Activated naive CD4-positive, alpha-beta T cell treated with Interleukin-2 at 50 U/mL for 16 hours (primary cell): ENCODE data around the gene CBX4.

Experiments
- DNase-seq: peaks from one replicate; pipeline ENCODE4 v3.0.0-alpha.2; 2020

CBX4 gene

DNA sequence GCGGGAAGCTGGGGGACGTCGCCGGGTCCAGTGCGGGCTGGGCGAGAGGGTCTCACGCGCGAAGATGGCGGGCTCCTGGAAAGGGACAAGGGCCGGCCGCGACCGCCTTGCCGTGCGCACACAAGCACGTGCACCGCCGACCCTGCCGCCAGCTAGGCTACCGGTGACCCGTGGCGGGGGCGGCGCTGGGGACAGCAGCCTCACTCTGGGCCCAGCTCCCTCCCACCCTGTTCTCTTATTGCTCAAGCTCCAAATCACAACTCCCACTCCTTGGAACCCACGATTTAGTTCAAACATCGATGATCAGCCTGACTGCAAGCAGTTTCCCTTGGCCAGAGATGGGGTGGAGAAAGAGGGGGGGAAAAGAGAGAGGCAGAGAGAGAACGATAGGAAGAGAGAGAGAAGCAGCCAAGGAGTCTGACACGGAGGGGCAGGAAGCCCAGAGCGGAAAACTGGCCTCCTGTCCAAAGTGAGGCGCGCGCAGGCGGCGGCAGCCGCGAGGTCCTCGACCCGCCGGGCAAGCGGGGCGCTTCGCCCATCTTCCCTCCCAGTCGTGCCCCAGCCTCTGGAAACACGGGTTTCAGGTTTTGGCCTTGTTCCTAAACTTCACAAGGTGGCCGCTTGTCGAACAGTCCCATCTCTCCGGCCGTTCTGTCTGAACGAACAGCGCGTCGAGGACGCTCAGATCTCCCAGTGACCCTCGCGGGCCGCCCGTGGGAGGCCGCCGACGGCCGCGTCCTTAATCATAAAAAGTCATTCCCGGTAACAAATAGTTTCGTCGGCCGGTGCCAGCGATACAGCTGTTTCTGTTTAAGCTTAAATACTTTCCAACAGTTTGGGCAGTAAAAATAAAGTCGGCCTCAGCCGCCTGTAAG is 40.7 kb downstream of the CBX4 start:
- no peak for DNase-seq

DNA sequence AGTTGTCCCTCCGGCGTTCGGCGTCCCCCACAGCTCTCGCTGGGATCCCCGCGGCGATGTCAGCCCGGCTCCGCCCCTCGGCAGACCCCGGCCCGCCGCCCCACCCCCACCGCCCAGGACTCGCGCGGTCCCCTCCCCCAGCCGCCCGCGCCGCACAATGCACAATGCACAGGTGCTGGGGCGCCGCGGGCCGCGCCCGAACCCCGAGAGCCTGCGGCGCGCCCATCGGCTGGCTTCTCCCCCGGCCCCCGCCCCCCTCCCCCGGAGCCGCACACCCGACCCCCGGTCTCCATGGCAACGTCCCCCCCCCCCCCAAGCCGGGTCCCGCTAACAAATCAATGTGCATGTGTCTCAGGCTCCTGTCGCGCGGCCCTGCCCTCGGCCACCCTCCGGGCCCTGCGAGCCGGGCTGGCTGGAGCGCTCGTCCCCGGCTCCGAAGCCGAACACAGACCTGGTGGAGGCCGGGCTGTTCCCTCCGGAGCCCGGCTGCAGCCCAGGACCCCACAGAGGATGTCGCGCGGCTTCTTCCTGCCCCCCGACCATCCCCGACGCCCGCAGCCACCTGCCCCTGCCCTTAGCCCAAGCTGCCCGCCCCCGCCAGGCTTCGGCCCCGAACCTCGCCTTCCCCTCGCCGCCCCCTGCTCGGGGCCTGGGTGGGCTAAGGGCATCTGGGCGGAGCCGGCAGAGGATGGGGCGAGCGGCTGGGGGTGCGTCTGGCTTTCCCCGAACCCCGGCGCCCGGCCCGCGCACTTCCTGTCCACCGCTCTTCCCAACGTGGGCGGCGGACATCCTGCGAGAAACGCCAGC is 41.5 kb downstream of the CBX4 start:
- DNase-seq, result no peak

DNA sequence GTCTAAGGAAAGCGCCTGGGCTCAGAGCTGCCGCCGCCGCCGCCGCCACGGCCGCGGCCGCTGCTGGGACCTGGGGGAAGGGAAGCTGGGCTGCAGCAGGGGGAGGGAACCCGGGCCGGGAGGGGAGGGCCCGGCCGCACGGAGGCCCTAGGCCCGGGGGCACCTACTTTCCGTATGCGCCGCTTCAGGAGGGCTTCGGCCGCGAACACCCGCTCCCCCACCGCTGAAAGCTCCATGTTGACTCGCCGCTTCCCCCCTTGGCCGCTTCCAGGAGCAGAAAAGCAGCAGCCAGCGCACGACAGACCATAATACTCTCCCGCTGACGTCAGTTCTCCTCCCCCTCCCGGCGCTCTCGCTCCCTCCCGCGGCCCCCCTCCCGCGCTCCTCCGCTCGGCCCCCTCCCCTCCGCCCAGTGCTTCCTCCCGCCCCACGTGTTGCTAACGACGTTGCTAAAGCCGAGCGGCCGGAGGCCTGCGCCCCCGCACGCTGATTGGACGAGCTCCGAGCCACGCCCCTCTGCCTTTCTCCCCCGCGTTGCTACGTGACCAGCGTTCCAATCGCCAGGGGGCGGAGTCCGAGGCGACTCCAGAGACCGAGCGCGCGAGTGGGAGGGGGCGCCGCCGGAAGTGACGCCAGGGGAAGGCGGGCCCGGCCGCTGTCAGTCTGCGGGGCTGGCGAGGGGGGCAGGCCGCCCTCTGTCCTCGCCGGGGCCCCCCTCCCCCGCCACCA is 42.3 kb downstream of the CBX4 start, which contains the start of gene CBX8:
Gene CBX8 (minus strand): TSS at position 315 of the 729 bp plus-strand sequence. CDS start 79 bp downstream, at position 236.
- peak; percentile 99 for DNase-seq

DNA sequence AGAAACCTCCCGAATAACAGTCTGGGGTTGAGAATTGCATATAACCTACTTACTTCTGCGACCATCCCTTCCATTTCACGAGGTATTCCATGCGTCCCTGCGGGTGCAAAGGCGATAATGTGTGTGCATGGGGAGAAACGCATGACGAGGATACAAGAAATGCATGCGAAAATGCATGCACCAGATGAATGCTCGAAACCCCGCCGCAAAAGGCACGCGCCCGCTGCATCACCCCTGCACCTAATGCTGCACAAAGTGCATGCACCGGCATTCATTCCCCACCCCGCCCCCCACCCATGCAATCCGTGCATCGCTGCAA is 42.8 kb downstream of the CBX4 start:
- no peak for DNase-seq

DNA sequence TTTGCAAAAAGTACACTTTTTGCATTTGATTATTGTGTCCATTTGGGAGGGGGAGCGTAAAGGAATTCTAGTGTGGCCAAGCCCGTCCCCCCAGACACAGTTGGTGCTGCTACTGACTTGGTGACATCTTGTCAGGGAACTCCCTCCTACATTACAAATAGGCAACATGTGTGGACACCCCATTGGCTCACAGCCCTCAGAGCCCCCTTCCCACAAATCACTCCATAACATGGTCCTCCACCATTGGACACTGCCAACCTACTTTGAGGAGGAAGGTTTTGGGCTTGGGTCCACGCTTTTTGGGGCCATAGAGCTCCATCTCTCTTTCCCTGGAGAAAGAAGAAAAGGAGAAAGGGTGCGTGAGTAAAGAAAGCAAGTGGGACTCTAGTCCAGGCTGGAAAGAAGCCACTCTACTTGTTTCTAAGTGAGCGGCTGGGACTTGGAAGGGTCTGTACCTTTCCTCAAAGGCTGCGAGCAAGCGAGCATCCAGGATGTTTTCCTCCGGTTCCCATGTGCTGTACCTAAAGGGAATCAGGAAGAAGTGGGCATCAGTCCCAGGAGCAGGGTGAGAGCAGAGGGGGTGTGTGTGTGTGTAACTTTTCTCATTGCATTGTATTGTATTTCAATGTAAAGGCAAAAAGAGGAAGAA is 43.3 kb downstream of the CBX4 start:
- no peak for DNase-seq

DNA sequence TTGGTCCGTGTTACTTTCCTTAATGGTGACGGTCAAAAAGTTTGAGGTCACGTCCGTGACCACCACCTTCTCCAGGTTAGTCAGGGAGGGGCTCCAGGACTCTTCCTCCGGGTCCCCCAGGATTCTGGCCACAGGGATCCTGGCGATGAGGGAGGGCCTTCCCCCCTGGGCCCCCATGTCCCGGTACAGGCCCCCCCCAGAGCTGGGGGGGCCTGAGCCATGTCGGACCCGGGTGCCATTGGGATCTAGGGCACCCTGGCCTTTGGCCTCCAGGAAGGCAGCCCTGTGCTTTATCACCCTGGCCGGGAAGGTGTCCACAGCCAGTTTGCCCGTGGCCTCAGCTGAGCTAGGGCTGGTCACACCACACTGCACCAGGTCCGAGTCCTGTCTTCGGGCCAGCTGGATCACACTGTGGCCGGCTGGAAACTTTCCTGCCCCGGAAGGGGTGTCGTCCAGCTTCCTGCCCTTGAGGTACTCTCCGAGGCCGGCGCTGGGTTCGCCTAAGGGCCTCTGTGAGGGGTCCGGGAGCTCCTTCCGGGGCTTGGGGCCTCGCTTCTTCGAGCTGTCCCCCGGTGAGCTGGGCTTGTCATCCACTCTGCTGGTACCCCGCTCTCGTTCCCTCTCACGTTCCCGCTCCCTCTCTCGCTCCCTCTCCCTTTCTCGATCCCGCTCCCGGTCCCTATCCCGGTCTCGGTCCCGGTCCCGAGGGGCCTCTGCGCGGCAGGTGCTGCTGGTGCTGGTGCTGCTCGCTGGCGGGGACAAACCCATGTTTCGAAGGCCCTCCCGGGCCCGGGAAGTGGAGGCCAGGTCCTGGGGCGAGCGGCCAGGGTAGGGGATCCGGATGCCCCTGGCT is 44.4 kb downstream of the CBX4 start:
- DNase-seq, result no peak

DNA sequence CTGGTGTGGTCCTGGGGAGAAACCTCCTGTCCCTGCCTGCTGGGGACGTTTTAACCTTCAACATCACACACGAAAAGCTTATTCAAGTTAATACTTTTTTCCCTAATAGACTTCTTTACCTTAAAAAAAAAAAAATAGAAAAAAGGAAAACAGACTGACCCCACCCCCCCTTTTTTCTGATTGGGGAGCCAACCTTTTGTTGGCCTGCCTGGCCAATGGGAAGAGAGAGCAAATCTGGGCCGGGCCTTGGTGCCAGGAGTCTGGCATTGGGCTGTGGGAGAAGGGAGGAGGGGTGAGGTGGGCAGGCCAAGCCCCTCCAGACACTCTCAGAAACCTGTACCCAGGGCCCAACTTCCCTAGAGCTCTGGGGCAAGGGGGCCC is 45.3 kb downstream of the CBX4 start:
- no peak for DNase-seq

DNA sequence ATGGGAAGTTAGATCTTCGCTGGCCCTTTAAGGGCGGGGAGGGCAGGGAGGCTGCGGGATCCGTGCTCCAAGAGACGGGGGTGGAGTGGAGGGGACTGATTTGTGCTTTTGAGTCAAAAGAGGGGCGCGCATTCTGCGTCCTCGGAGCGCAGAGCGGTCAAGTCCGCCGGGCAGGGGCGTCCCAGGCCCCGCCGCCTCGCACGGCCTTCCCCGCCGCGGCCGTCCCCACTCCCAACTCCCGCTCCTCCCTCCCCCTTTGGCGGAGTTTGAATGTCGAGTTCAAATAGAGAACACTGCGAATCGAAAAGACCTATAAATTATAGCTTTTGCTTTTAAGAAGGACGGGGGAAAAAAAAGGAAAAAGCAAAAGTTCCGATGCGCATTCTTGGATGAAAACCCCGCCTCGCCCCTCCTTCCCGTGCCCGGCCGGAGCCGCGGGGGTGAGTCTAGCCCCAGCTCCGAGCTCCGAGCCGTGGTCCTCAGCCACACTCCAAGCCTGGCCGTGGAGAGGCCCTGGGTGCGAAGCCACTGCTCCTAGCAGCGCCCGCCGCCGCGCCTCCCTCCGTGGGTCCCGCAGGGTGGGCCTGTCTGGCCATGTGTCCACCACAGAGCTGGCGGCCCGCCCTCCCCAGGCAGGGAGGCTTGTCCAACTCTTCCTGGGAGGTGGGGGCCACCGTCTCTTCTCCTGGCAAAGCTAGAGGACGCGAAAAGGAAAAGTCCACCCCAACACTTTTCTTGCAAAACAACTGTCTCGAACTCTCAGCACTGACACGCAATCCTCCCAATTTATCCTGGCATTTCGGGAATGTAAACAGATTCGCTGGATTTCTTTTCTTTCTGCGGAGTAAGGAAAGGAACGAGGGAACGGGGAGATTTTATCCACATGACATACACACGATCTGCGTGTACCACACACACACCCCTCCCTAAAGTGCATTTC is 46.0 kb downstream of the CBX4 start:
- no peak for DNase-seq

DNA sequence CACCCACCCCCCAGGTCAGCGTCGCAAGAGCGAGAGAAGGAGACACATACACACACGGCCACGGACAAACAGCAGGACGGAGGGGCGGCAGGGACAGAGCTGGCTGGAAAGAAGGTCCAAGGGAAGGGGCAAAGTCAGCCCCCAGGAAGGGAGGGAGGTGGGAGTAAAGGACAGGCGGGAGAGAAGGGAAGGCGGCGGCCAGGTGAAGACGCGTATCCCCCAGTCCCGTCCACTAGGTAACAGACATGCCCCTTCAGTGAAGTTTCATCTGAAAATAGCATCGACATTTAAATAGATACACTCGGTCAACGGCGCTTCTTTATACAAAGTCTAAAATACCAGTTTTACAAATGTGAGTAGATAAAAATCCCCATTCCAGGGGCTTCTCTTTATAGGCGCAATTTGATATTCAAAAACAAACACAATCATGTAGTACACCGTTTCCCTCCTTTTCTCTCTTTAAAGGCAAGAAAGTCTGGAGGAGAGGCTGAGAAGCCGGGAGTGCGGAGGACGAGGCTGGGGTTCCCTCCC is 46.8 kb downstream of the CBX4 start:
- no peak for DNase-seq

DNA sequence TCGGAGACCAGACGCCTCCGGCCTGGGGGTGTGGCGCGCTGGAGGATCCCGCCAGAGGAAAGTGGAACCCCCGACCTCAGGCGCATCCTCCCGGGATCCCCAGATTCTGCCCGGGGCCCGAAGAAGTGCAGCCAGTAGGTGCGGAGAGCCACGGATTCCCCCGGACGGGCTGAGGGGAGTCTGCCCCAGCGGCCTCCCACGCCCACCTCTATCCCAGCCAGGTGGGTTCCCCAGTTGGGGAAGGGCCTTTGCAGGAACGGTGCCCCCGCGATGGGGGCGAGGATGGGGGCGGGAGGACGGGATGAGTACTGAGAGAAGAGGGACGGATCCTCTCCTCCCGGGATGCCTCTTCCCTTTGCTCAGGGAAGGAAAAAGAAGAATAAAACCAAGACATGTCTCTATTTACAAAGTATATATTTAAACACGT is 47.5 kb downstream of the CBX4 start:
- DNase-seq, result no peak

DNA sequence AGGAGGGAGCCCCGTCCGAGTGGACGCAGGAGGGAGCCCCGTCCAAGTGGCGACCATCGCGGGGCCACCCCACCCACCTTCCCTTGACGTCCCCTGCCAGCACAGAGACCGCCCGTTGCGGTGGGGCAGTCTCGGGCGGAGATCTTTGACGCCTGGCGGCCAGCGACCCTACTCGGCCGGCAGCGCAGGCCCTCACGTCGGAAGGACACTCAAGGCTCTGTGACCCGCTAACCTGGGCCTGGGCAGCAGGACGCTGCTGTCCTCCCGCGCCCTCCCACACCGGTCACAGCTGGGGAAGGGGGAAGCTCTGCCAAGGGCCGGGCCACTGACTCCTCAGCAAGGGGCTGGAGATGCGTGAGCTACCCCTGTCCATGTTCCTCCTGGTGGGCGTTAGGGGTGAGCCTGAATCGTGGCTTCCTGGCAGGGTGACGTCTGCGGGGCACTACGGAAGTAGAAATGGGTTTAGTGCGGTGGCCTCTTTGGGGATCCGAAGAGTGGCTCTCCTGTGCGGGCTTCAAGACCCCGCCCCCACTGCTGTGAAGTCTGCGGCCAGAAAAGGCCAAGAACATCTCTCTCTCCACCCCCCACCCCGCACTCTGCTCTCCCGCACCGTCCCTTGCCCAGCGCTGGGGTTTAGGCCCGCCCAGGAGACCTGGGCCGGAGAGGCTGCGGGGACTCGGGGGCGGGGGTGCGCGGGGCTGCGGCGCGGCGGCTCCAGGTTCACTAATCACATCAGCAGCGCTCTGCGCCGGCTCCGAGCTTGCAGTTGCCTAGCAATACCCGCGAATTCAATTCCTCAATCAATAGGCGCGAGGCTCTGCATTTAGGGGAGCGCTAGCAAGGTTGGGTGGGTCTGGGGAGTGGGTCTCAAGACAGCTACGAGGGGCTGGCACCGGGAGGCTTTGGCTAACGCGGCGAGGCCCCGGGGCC is 48.2 kb downstream of the CBX4 start:
- no peak for DNase-seq

DNA sequence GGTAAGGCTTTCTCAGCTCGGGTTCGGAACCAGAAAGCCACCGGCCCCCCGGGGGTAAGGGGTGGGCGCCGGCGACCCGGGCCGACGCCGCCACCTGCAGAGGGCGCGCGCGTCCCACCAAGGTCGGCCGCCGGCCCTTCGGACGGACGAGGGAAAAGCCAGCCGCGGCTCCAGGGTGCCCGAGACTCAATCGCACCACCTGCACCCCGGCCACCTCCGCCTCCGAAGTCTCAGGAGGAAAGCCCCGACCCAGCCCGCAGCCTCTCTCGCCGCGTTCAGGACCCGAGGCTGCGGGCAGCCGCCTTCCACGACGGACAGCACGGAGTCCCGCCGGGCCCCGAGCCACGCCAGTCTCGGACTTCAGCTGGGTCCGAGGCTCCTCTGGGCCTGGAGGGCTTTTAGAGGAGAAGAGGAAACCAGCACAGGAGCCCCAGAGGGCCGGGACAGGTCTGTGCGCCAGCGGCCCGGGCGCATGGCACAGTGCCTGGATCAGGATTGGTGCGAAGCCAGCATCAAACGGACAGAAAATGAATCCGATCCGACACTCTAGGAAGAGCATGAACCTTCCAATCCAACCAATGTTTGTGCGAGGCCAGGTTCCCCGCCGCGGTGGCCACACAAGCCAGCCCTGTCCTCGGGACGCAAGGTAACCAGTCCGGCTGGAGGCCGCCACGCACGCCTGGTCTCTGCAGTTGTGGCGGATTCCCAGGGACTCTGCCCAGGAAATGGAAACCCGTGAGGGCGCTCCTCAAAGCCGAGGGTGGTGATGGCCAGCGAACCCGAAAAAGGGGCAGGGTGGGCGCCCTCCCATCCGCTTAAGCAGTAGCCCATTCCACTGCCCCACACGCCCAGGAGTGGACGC is 49.1 kb downstream of the CBX4 start:
- peak; percentile 24 for DNase-seq

DNA sequence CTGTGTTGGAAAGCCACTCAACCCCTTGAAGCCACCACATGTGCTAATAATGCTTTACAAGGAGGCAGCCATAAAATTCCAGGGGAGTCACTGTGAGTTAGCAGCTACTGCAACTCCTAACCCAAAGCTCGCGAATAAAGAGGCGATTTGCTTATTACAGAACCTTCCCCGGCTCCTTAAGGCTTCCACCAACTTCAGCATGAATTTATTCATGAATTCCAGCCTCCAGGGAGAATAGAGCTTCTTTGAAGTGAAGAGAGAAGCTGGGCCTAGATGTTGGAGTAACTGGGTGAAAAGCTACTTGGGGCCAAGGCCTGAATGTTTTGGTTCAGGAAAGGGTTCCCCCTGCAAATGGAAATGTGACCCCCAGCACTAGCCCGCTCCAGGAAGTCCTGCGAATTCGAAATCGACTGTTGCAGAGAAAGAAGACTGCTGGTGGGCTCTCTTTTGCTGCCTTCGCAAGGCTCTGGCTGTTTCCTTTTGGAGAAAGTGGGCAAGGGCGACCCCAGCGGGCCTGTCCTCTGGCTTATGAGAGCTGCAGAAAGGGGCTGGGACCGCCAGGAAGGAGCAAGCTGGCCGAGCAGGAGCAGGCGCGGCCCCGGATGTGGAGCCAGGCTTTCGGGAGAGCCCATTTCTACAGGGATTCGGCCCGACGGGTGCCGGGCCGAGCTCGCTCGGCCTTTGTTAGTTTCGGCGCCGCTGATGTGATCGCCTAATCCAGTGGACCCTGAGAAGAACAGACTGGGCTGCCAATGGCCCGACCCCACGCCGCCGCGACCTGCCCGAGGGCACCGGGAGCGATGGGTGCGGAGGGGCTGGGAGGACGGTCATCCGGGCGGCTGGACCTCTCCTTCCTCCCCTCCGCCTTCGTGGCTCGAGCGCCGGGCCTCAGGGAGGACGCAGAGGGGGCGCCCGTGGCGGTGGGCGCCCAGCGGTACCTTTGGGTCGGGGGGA is 50.0 kb downstream of the CBX4 start:
- no peak for DNase-seq

DNA sequence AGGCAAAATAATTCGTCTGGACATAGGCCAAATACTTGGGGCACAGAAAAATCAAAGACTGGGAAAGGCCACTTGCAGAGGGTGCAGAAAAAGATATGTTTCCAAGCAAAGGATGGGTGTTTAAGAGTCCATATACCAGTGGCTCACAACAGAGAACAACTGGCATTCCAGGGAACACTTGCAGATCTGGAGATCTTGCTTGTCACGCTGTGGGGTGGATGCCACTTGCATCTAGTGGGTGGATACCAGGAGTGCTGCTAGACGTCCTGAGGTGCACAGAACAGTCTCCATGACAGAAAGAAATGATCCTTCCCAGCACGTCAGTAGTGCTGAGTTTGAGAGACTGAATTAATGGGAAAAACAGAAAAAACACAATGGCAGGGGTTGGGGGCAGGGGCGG is 50.8 kb downstream of the CBX4 start:
- DNase-seq, result no peak

DNA sequence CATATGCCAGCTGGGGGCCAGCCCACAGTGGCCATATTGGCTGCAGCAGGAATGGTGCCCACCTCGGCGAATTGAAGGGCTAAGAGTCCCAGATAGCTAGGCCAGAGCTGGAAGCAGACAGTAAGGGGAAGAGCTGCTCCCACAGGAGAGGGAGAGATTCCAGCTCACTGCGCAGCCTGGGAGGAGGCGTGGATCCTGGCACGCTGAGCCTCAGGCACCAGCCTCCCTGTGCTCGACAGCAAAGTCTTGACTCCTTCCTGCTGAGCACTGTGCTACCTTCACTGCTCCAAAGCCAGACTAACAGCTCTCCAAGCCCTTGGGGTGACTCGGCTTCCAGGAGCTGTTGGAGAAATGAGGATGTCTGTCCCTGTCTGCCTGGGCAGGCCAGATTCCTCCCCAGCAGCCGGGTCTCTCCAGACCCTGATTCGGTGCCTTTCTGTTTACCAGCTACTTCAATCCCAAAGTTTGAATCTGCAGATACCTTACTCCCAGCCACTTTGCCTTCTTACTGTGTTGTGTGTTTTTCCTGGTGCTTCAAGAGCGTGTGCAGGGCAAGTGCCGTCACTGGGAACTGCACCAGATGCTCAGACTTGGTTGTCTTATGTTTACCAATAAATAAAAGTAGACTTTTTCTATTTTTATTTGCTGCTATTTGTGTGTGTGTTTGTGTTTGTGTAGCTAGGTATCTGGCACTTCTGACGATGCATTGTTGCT is 52.2 kb downstream of the CBX4 start:
- DNase-seq, result no peak
